K562 (cell line): Measurements from ENCODE around the gene ANTXRL. TPM values are rescaled to one million over a fixed set of nuclear protein-coding genes. Genes with fewer than 3 reads are reported as not detected.

Source experiments
- ATAC-seq: fragments of 200-7000 bp; cut with Tn5 transposase; 3 replicates; pipeline ENCODE4 v1.9.1; 2020; ENCODE audit warnings: moderate library complexity
- BruUV-seq: library from RNA; stranded (reverse); fragments of 400-500 nt; replicated peaks from 2 replicates; lab custom pipeline; 2021; lab: Mats Ljungman, UMichigan
- CTCF ChIA-PET: fragments of 300-600 bp; formaldehyde crosslinking; extraction: SDS; loops from one replicate; lab custom pipeline; 2021; ENCODE audit warnings: low intra/inter-chr PET ratio; lab: Yijun Ruan, JAX
- POLR2A ChIA-PET: fragments of 300-600, 350-650 bp; sonication (Branson Sonifier 250); formaldehyde crosslinking; extraction: SDS; loops from one replicate; lab custom pipeline; 2021; ENCODE audit warnings: antibody characterized with exemption, inconsistent platforms; lab: Yijun Ruan, JAX
- DNase-seq, 4 experiments: peaks; one replicate each; pipeline versions ENCODE4 v3.0.0 to v3.0.0-alpha.2; 2011 to 2018; ENCODE audit warnings: low spot score in 3 of 4, mixed read lengths in 3 of 4; ENCODE audit errors: extremely low read depth in 1 of 4
- FAIRE-seq: peaks from 2 replicates; lab custom pipeline; 2011; peaks lifted over from hg19 to GRCh38; lab: Jason Lieb, UNC
- H2AFZ ChIP-seq: 2 replicates; pipeline ENCODE4 v1.6.0; 2011; ENCODE audit warnings: low read depth, low read length, control low read depth, inconsistent platforms
- H3K27ac ChIP-seq: fragments of 200-600 bp; 3 replicates; pipeline ENCODE4 v1.8.0; 2011; ENCODE audit warnings: low read depth, mild to moderate bottlenecking, control low read depth, inconsistent platforms, low read length, moderate library complexity, mixed read lengths; ENCODE audit errors: extremely low read depth
- H3K27me3 ChIP-seq, 2 experiments: fragments of 300-600 bp in 1 of 2; 2 replicates in 1 of 2; 3 replicates in 1 of 2; pipeline versions ENCODE4 v1.6.0 to v1.8.0; 2011; ENCODE audit warnings: inconsistent platforms in 2 of 2, low read length in 2 of 2, mild to moderate bottlenecking in 1 of 2, mixed read lengths in 1 of 2, moderate library complexity in 1 of 2; ENCODE audit not compliant: control insufficient read depth in 2 of 2, insufficient read depth in 2 of 2
- H3K36me3 ChIP-seq: fragments of 300-600 bp; 3 replicates; pipeline ENCODE4 v1.8.0; 2011; ENCODE audit warnings: mild to moderate bottlenecking, low read length, inconsistent platforms; ENCODE audit not compliant: control insufficient read depth, insufficient read depth
- H3K4me1 ChIP-seq, 2 experiments: fragments of 200-600 bp in 1 of 2; replicated peaks in 1 of 2; 2 replicates in 1 of 2; 3 replicates in 1 of 2; pipeline versions ENCODE4 v1.5.1 to v1.8.0; 2011; ENCODE audit warnings: inconsistent platforms in 2 of 2, low read length in 2 of 2, mild to moderate bottlenecking in 1 of 2, mixed read lengths in 1 of 2, moderate library complexity in 1 of 2; ENCODE audit not compliant: control insufficient read depth in 2 of 2, insufficient read depth in 2 of 2
- H3K4me2 ChIP-seq: 2 replicates; pipeline ENCODE4 v1.6.1; 2011; ENCODE audit warnings: low read length, control low read depth, inconsistent platforms, mixed read lengths; ENCODE audit not compliant: insufficient read depth
- H3K4me3 ChIP-seq: fragments of 200-600 bp; sonication (generic), shearing (Covaris generic); 2 replicates; pipeline ENCODE4 v1.5.1; 2016; ENCODE audit warnings: control low read depth, inconsistent platforms
- H3K79me2 ChIP-seq: fragments of 200-600 bp; 3 replicates; pipeline ENCODE4 v1.8.0; 2011; ENCODE audit warnings: low read length, inconsistent platforms; ENCODE audit not compliant: control insufficient read depth, insufficient read depth
- H3K9ac ChIP-seq, 2 experiments: 2 replicates each; pipeline versions ENCODE4 v1.6.0 to v1.6.1; 2011; ENCODE audit warnings: low read depth in 2 of 2, low read length in 2 of 2, control low read depth in 1 of 2, inconsistent platforms in 1 of 2, mild to moderate bottlenecking in 1 of 2, mixed read lengths in 1 of 2; ENCODE audit not compliant: insufficient read depth in 1 of 2
- H3K9me1 ChIP-seq: one replicate; pipeline ENCODE4 v1.6.0; 2011; ENCODE audit warnings: inconsistent platforms, mild to moderate bottlenecking, low read length, moderate library complexity; ENCODE audit not compliant: control insufficient read depth, insufficient read depth
- H3K9me3 ChIP-seq: replicated peaks from 2 replicates; pipeline ENCODE4 v1.5.1; 2011; ENCODE audit warnings: low read depth, low read length, inconsistent platforms; ENCODE audit not compliant: control insufficient read depth, insufficient read depth
- H4K20me1 ChIP-seq: replicated peaks from 2 replicates; pipeline ENCODE4 v1.6.1; 2011; ENCODE audit warnings: low read length, inconsistent platforms, mixed read lengths; ENCODE audit not compliant: control insufficient read depth, insufficient read depth
- ARID3B ChIP-seq: fragments of 250-450 bp; sonication (Bioruptor Pico); IDR thresholded peaks from 2 replicates; pipeline ENCODE4 v1.4.0; 2020; ENCODE audit warnings: borderline replicate concordance
- HES1 ChIP-seq: fragments of 450-650 bp; IDR thresholded peaks from 2 replicates; pipeline ENCODE4 v1.6.1; 2016; ENCODE audit warnings: low read depth, mild to moderate bottlenecking, moderate library complexity
- PPARD ChIP-seq: fragments of 250-450 bp; sonication (Bioruptor Pico); IDR thresholded peaks from 2 replicates; pipeline ENCODE4 v1.8.0; 2022; ENCODE audit warnings: inconsistent platforms, mild to moderate bottlenecking, moderate library complexity
- PTRF ChIP-seq: fragments of 450-650 bp; IDR thresholded peaks from 2 replicates; pipeline ENCODE4 v1.6.1; 2016; ENCODE audit warnings: mild to moderate bottlenecking, missing genetic modification characterization, missing compliant biosample characterization
- WGBS: fragments of 100-300 bp; shearing (Covaris generic); methylation state at CpG from one replicate; pipeline ENCODE4 v1.1.6; 2016; ENCODE audit warnings: low coverage, mixed read lengths; ENCODE audit not compliant: insufficient coverage; ENCODE audit errors: missing lambda C conversion rate; 5-methylcytosine and 5-hydroxymethylcytosine counted together
- in situ Hi-C: fragments of 300-500 bp; cut with MboI; formaldehyde crosslinking; loops from 4 replicates; pipeline ENCODE4 v1.15.0; 2018; ENCODE audit warnings: inconsistent platforms, mixed read lengths
- intact Hi-C: fragments of 100-400 bp; cut with micrococcal nuclease; formaldehyde crosslinking; loops from 2 replicates; pipeline ENCODE4 v1.14.2; 2022
- polyA plus RNA-seq, 8 experiments: library from polyadenylated mRNA; depleted of rRNA in 4 of 8; stranded (reverse) in 5 of 8; unstranded in 3 of 8; fragments of >200 nt; fragmentation: Nextera tagmentation in 2 of 8; fragmentation: Illumina TruSeq in 1 of 8; extraction: Ambion mirVana in 2 of 8; extraction: Trizol in 1 of 8; gene quantifications; 2 replicates each; pipeline versions ENCODE4 v1.2.1 to v1.2.3, GENCODE V29; 2011 to 2014; ENCODE audit warnings: inconsistent platforms in 1 of 8, missing spikeins in 1 of 8
- total RNA-seq, 7 experiments: library from RNA; depleted of rRNA in 6 of 7; stranded (reverse); fragments of >200 nt in 6 of 7; fragmentation: Illumina TruSeq in 2 of 7; extraction: Trizol in 2 of 7; gene quantifications; 2 replicates each; pipeline versions ENCODE4 v1.2.1 to v1.2.3, GENCODE V29; 2011 to 2021; ENCODE audit warnings: low replicate concordance in 1 of 7

The ANTXRL gene
- total and polyA plus RNA-seq, 9 of the 15 experiments (the other 6 are each of a cell fraction or from before 2014, with no cell fraction given), result not detected

- intact Hi-C loops (no loop called here), in situ Hi-C loops (loop anchor here (5.0 kb wide), 1 partner anchor 71 kb away; no protein-coding TSS in a partner anchor)
- 0% methylated on average over 2 of the region's 2 CpGs for WGBS
- no peak for ATAC-seq
- Histone ChIP-seq H4K20me1 (peaks cover 5% of the 10 kb centered on the region; the same call in 1 of the 2 replicates), H3K4me3 (no peak overlapping the region), H3K27ac (no peak overlapping the region), H3K9me3 (no peaks in the 10 kb centered on the region), H3K4me1 (peaks cover 0 to 6% of the 10 kb centered on the region in 2 experiments; a peak in 1 of 5 replicates), H3K36me3 (no peaks in the 10 kb centered on the region), H3K4me2 (no peak overlapping the region), H2AFZ (no peak overlapping the region), H3K9ac (no peak overlapping the region), H3K27me3 (peaks cover 7 to 36% of the 10 kb centered on the region in 2 experiments; a peak in 4 of 5 replicates), H3K9me1 (no peaks in the 10 kb centered on the region), H3K79me2 (no peaks in the 10 kb centered on the region)
- POLR2A ChIA-PET, result interaction anchor here (1.2 to 1.4 kb wide), 2 partner anchors 12 to 19 kb away, joined by 3 to 6 read pairs; no protein-coding TSS in a partner anchor
- no TSS peak for BruUV-seq
- no peak for DNase-seq
- TF ChIP-seq HES1 (no peak), ARID3B (CRISPR knock-in tag) (no peak), PPARD (CRISPR knock-in tag) (no peak), PTRF (tag) (no peak)
- FAIRE-seq, result no peak
- CTCF ChIA-PET, result no interaction called here
Observed at GRCh38 chr10:46317889-46318288, 31.1 kb downstream of the ANTXRL start.
